ENCODE results near the gene ATG12. TPM values are rescaled to one million over a fixed set of nuclear protein-coding genes. Genes with fewer than 3 reads are reported as not detected.
"Not testable (repeated sequence)": the region's sequence is repeated elsewhere in the genome, so short reads cannot be mapped to it uniquely, and the experiment has no call there.

Gene ATG12
- polyA plus RNA-seq, 1 experiment, result 154 TPM

DNA sequence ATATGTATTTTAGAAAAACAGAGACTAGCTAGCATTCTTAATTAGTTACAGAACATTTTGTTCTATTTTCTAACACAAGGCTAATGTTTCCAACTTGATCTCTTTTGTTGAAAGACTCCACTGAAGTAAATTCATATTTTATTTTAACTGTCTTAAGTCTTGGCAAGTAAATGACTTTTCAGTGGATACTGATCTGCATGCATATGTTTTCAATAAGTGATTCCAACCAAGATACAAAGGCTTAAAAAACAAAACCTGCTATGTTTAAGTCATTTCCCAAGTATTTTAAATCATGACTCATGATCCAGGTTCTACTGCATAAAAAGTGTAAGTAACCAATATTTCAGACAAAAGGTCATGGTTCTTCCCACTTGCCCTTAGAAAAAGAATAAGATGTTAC lies 30.6 kb downstream of the ATG12 start:
- CTCF ChIA-PET, result interaction anchor here (1.0 to 1.4 kb wide), 2 partner anchors 11 to 176 kb away, joined by 3 to 4 read pairs; no protein-coding TSS in a partner anchor
- POLR2A ChIA-PET, result no interaction called here

DNA sequence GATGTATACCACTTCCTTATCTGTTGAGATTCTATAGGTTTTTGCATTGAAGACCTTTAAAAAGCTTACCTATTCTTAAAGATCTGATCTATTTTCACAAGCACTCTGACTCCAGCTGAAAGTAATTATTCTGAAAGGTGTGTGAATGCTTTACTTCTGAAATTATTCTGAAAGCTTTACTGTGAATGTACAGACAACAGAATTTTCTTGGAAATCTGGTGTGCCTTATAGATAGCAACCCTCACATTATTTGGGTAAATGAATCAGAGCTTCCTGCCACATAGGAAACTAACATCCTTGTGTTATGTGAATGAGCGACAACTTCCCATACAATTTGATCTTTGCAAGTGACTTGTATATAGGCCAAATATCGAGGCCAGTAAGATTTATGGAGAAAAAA lies 31.4 kb downstream of the ATG12 start:
- POLR2A ChIA-PET, result no interaction called here
- Histone ChIP-seq H3K4me3 (ENCODE audit: low read depth, low read length) (no peak overlapping the region), H3K27ac (ENCODE audit: low read depth, low read length) (no peak overlapping the region), H3K27me3 (ENCODE audit: control insufficient read depth, insufficient read depth, low read length) (peaks cover 18% of the 10 kb centered on the region), H3K9me3 (ENCODE audit: control insufficient read depth, insufficient read depth, low read length) (no peaks in the 10 kb centered on the region)
- CTCF ChIA-PET, result interaction anchor here (1.0 to 1.4 kb wide), 2 partner anchors 11 to 175 kb away, joined by 3 to 4 read pairs; no protein-coding TSS in a partner anchor
- no peak for DNase-seq (ENCODE audit: low read depth, low spot score)
- TF ChIP-seq, protein P1, sequence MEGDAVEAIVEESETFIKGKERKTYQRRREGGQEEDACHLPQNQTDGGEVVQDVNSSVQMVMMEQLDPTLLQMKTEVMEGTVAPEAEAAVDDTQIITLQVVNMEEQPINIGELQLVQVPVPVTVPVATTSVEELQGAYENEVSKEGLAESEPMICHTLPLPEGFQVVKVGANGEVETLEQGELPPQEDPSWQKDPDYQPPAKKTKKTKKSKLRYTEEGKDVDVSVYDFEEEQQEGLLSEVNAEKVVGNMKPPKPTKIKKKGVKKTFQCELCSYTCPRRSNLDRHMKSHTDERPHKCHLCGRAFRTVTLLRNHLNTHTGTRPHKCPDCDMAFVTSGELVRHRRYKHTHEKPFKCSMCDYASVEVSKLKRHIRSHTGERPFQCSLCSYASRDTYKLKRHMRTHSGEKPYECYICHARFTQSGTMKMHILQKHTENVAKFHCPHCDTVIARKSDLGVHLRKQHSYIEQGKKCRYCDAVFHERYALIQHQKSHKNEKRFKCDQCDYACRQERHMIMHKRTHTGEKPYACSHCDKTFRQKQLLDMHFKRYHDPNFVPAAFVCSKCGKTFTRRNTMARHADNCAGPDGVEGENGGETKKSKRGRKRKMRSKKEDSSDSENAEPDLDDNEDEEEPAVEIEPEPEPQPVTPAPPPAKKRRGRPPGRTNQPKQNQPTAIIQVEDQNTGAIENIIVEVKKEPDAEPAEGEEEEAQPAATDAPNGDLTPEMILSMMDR (IDR thresholded peaks at IDR 0.05; ENCODE audit: low read depth, low read length), result no peak

More for the DNA sequence above, 30.6 kb downstream of the ATG12 start:
- DNase-seq (ENCODE audit: low read depth, low spot score), result no peak
- Histone ChIP-seq H3K27me3 (ENCODE audit: control insufficient read depth, insufficient read depth, low read length) (peaks cover 26% of the 10 kb centered on the region), H3K4me3 (ENCODE audit: low read depth, low read length) (no peak overlapping the region), H3K9me3 (ENCODE audit: control insufficient read depth, insufficient read depth, low read length) (no peaks in the 10 kb centered on the region), H3K27ac (ENCODE audit: low read depth, low read length) (no peak overlapping the region)
- TF ChIP-seq, protein P1 (IDR thresholded peaks at IDR 0.05; ENCODE audit: low read depth, low read length), result no peak

DNA sequence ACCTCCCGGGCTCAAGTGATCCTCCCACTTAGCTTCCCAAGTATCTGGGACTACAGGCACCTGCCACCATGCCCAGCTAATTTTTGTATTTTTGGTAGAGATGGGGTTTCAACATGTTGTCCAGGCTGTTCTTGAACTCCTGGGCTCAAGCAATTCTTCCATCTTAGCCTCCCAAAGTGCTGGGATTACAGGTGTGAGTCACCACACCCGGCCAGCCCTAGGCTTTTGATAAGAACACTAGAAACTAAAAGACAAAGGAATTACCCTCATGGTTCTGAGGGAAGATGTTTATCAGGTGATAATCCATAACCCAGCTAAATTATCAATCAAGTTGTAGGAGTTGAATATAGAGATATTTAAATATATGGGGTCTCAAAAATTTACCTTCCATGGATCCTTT lies 33.3 kb downstream of the ATG12 start:
- DNase-seq (ENCODE audit: low read depth, low spot score); H3K9me3 ChIP-seq (ENCODE audit: control insufficient read depth, insufficient read depth, low read length); CTCF ChIA-PET; POLR2A ChIA-PET; H3K27ac ChIP-seq (ENCODE audit: low read depth, low read length); H3K27me3 ChIP-seq (ENCODE audit: control insufficient read depth, insufficient read depth, low read length); H3K4me3 ChIP-seq (ENCODE audit: low read depth, low read length): not testable (repeated sequence)

DNA sequence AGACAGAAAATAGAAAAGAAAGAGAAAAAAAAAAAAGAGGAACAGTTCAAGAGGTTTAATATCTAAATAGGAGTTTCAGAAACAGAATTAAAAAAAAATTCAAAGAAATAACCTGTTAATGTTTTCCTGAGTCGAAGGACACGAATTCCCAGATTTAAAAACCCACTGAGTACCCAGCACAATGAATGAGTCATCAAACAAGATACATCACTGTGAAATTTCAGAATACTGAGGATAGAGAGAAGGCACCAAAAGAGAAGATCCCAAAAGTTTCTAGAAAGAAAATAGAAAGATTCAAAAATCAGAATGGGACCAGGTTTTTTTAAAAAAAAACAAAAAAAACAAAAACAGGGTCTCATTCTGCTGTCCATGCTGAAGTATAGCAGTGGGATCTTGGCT lies 33.7 kb downstream of the ATG12 start:
- Histone ChIP-seq H3K27ac (ENCODE audit: low read depth, low read length) (no peak overlapping the region), H3K9me3 (ENCODE audit: control insufficient read depth, insufficient read depth, low read length) (no peaks in the 10 kb centered on the region), H3K27me3 (ENCODE audit: control insufficient read depth, insufficient read depth, low read length) (no peaks in the 10 kb centered on the region), H3K4me3 (ENCODE audit: low read depth, low read length) (no peak overlapping the region)
- DNase-seq (ENCODE audit: low read depth, low spot score), result no peak
- ChIA-PET POLR2A (no interaction called here), CTCF (no interaction called here)
- TF ChIP-seq, protein P1 (IDR thresholded peaks at IDR 0.05; ENCODE audit: low read depth, low read length), result no peak

DNA sequence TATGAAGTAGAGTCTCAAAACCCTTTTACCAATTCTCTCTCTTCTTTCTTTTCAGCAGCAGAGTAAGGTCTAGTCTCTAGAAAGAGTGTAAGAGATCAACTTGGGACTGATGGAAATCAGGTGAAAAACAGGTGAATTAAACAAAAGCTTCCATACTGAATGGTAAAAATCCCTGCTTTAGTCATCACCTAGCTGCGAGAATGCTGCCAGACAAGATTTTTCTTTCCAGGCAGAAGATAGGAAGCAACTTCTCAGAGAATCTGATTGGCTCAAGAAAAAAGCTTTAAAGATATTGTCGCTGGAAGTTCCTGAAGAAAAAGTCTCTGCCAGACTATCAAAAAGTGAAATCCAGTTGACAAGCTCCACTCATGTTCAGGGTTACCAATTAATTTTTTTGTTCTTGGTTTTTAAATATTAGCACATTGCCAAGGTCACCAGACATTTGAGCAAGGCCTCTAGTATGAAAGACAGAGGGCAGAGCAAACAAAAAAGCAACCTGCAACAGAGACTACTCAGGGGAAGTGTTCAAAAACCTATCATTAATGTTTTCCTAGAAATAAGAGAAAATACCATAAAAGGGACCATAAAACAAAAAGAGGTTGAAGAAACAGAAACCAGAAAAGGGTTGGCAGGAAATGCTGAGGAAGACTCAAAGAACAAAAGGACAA lies 34.2 kb downstream of the ATG12 start:
- ChIA-PET CTCF (interaction anchor here (1.1 kb wide), 1 partner anchor 173 kb away, joined by 4 read pairs; no protein-coding TSS in a partner anchor), POLR2A (no interaction called here)
- TF ChIP-seq, protein P1 (IDR thresholded peaks at IDR 0.05; ENCODE audit: low read depth, low read length), result no peak
- Histone ChIP-seq H3K9me3 (ENCODE audit: control insufficient read depth, insufficient read depth, low read length) (no peaks in the 10 kb centered on the region), H3K27me3 (ENCODE audit: control insufficient read depth, insufficient read depth, low read length) (no peaks in the 10 kb centered on the region), H3K27ac (ENCODE audit: low read depth, low read length) (no peak overlapping the region), H3K4me3 (ENCODE audit: low read depth, low read length) (no peak overlapping the region)
- DNase-seq (ENCODE audit: low read depth, low spot score), result no peak
